ES-I3 (cell line): ENCODE data around the gene SLC5A10.
"Not testable (repeated sequence)": the region's sequence is repeated elsewhere in the genome, so short reads cannot be mapped to it uniquely, and the experiment has no call there.

Experiments
- H3K36me3 ChIP-seq: 2 replicates; pipeline ENCODE4 v1.6.1; 2013; ENCODE audit warnings: mild to moderate bottlenecking, low read length, control low read depth, moderate library complexity; ENCODE audit not compliant: insufficient read depth
- H3K4me1 ChIP-seq: 2 replicates; pipeline ENCODE4 v1.6.1; 2013; ENCODE audit warnings: mild to moderate bottlenecking, control low read depth, low read length; ENCODE audit not compliant: insufficient read depth
- H3K9ac ChIP-seq: 2 replicates; pipeline ENCODE4 v1.6.1; 2013; ENCODE audit warnings: low read depth, mild to moderate bottlenecking, low read length, moderate library complexity
- H3K9me3 ChIP-seq: 2 replicates; pipeline ENCODE4 v1.6.1; 2013; ENCODE audit warnings: mild to moderate bottlenecking, low read length, moderate library complexity; ENCODE audit not compliant: control insufficient read depth, insufficient read depth

SLC5A10 gene

GRCh38 chr17:18951941-18952842, at the start of gene SLC5A10:
SLC5A10 (plus strand) TSS chr17:18952165; CDS start chr17:18952206, 41 bp downstream.
- Histone ChIP-seq H3K9ac (no peak within 1 kb of the TSS), H3K9me3 (no peaks in the 10 kb centered on the region), H3K4me1 (no peaks in the 10 kb centered on the region), H3K36me3 (no peaks in the 10 kb centered on the region)

DNA sequence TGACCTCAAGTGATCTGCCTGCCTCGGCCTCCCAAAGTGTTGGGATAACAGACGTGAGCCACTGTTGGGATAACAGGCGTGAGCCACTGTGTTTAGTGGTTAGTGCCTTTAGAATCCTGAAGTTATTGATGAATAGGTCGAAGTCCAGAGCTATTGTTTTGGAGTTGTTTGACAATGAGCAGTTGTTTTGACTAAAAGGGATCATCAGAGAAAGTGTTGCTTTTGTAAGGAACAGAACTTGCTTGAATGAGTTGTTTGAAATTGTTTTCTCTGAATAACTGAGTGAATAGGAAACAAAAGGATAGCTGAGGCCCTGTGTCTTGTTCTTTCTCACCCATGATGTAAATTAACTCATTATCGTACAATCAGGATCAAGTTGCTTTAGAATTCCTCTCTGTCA, 47.5 kb upstream of the SLC5A10 start:
- Histone ChIP-seq H3K36me3 (peaks cover 15% of the 10 kb centered on the region), H3K9me3 (no peaks in the 10 kb centered on the region), H3K4me1 (no peaks in the 10 kb centered on the region), H3K9ac (no peak overlapping the region)

DNA sequence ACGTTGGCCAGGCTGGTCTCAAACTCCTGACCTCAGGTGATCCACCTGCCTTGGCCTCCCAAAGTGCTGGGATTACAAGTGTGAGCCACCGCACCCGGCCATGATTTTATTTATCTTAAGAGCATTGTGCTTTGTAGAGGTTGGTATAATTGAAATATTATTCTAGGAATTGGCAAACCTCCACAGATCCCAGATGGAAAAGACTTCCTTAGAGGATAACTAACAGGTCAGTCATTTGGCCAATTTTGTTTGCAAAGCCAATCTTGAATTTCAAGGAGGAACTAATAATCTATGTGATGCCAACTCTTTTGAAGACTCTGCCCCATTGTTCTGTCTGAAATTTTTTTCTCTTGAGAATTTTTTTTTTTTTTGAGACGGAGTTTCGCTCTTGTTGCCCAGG, 46.7 kb upstream of the SLC5A10 start:
- H3K9ac ChIP-seq: no peak overlapping the region
- H3K36me3 ChIP-seq: peaks cover 15% of the 10 kb centered on the region
- no peaks in the 10 kb centered on the region for H3K9me3 ChIP-seq
- no peaks in the 10 kb centered on the region for H3K4me1 ChIP-seq

DNA sequence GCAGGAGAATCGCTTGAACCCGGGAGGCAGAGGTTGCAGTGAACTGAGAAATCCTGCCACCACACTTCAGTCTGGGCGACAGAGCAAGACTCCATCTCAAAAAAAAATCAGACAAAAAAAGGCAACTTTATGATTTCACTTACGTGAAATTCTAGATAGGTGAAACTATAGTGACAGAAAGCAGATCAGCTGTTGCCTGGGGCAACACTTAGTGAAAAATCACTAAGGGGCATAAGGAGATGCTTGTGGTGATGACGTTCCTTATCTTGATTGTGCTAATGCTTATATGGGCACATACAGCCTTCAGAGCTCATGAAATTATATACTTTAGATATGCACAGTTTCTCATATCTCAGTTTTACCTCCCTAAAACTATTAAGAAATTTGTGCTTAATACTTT, 41.6 kb upstream of the SLC5A10 start:
- Histone ChIP-seq H3K4me1 (no peaks in the 10 kb centered on the region), H3K9me3 (no peaks in the 10 kb centered on the region), H3K36me3 (peaks cover 13% of the 10 kb centered on the region), H3K9ac (no peak overlapping the region)

GRCh38 chr17:18910881-18911280, 41.1 kb upstream of the SLC5A10 start:
- Histone ChIP-seq H3K4me1 (no peaks in the 10 kb centered on the region), H3K9me3 (no peaks in the 10 kb centered on the region), H3K9ac (no peak overlapping the region), H3K36me3 (peaks cover 13% of the 10 kb centered on the region)

GRCh38 chr17:18916816-18917500, 35.0 kb upstream of the SLC5A10 start:
- no peaks in the 10 kb centered on the region for H3K9me3 ChIP-seq
- peaks cover 9% of the 10 kb centered on the region for H3K36me3 ChIP-seq
- H3K4me1 ChIP-seq: no peaks in the 10 kb centered on the region
- no peak overlapping the region for H3K9ac ChIP-seq

- Histone ChIP-seq H3K9ac (no peak overlapping the region), H3K9me3 (no peaks in the 10 kb centered on the region), H3K36me3 (peaks cover 4% of the 10 kb centered on the region), H3K4me1 (no peaks in the 10 kb centered on the region)
Measured at GRCh38 chr17:18917506-18918032, 34.4 kb upstream of the SLC5A10 start.

- Histone ChIP-seq H3K36me3 (peaks cover 3% of the 10 kb centered on the region; the same call in 1 of the 2 replicates), H3K9ac (no peak overlapping the region), H3K9me3 (no peaks in the 10 kb centered on the region), H3K4me1 (peaks cover 2% of the 10 kb centered on the region; the same call in 1 of the 2 replicates)
Measured at GRCh38 chr17:18919963-18920362, 32.0 kb upstream of the SLC5A10 start.

- H3K36me3 ChIP-seq: peaks cover 3% of the 10 kb centered on the region; the same call in 1 of the 2 replicates
- H3K9ac ChIP-seq: no peak overlapping the region
- H3K9me3 ChIP-seq: no peaks in the 10 kb centered on the region
- peaks cover 8% of the 10 kb centered on the region; the same call in 1 of the 2 replicates for H3K4me1 ChIP-seq
Measured at GRCh38 chr17:18920911-18921441, 31.0 kb upstream of the SLC5A10 start.

DNA sequence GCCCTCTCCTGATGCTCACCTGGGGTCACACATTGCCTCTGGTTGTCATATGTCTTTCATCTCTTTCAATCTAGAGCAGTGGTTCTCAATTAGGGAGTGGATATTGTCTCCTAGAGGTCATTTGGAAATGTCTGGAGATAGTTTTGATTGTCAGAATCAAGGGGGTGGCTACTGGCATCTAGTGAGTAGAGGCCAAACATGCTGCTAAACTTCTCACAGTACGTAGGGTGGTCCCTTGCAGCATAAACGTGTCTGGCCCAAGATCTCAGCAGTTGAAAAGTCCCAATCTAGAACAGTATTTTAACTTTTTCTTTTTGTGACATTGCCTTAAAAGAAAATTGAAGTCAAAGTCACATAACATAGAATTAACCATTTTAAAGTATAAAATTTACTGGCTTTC, 30.5 kb upstream of the SLC5A10 start:
- H3K9ac ChIP-seq: no peak overlapping the region
- H3K9me3 ChIP-seq: no peaks in the 10 kb centered on the region
- peaks cover 8% of the 10 kb centered on the region; the same call in 1 of the 2 replicates for H3K4me1 ChIP-seq
- H3K36me3 ChIP-seq: peaks cover 3% of the 10 kb centered on the region; the same call in 1 of the 2 replicates

DNA sequence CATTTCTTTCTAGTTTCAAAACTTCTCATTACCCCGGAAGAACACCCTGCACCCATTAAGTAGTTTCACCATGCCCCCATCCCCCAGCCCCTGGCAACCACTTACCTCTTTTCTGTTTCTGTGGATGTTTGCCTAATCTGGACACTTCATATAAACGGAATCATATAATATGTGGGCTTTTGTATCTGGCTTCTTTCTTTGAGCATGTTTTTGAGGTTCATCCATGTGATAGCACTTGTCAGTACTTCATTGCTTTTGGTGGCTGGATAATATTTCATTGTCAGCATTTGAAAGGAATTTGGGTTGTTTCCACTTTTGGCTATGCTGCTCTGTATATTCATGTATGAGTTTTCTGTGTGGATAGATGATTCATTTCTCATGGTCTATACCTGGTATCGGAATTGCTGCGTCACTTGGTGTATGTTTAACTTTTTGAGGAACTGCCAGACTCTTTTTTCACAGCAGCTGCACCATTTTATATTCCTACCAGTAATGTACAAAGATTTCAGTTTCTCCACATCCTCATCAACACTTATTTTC, 30.0 kb upstream of the SLC5A10 start:
- Histone ChIP-seq H3K4me1 (peaks cover 8% of the 10 kb centered on the region; the same call in 1 of the 2 replicates), H3K9me3 (no peaks in the 10 kb centered on the region), H3K9ac (no peak overlapping the region), H3K36me3 (peaks cover under 1% of the 10 kb centered on the region; the same call in 1 of the 2 replicates)

GRCh38 chr17:18922596-18922995, 29.4 kb upstream of the SLC5A10 start:
- H3K9ac ChIP-seq, H3K4me1 ChIP-seq, H3K9me3 ChIP-seq, H3K36me3 ChIP-seq: not testable (repeated sequence)

GRCh38 chr17:18925187-18925586, 26.8 kb upstream of the SLC5A10 start:
- no peak overlapping the region for H3K9ac ChIP-seq
- no peaks in the 10 kb centered on the region for H3K9me3 ChIP-seq
- peaks cover 8% of the 10 kb centered on the region; the same call in 1 of the 2 replicates for H3K4me1 ChIP-seq
- no peaks in the 10 kb centered on the region; the same call in 1 of the 2 replicates for H3K36me3 ChIP-seq

DNA sequence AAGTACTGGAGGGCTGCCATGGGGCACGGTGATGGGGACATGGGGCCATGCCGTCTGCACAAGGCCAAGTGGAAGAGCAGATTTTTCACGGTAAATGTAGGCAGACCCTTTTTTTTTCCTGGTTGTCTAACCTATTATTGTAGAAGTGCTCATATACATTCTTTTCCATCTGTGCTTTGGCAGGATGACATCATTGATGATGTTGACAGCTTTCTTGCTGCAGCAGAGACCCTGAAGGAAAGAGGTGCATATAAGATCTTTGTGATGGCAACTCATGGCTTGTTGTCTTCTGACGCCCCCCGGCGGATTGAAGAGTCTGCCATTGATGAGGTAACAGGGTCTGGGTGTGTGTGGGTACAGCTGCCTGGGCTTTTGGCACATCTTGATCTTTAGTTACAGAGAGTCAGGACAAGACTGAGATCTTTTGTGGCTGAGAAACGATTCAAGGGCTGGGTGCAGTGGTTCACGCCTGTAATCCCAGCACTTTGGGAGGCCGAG, 23.3 kb upstream of the SLC5A10 start:
- Histone ChIP-seq H3K9me3 (no peaks in the 10 kb centered on the region), H3K9ac (no peak overlapping the region), H3K36me3 (peaks cover 3% of the 10 kb centered on the region), H3K4me1 (peaks cover 8% of the 10 kb centered on the region; the same call in 1 of the 2 replicates)
